A549 (cell line): ENCODE results near the gene USP12. TPM values are rescaled to one million over a fixed set of nuclear protein-coding genes. Genes with fewer than 3 reads are reported as not detected.

Experiments
- ATAC-seq, 2 experiments: fragments of 200-7000 bp in 1 of 2; fragments of >200 bp in 1 of 2; cut with Nextera tagmentation in 1 of 2; cut with Tn5 transposase in 1 of 2; 3 replicates each; pipeline versions ENCODE4 v1.8.0 to v1.9.1; 2018 to 2020; ENCODE audit warnings: mild to moderate bottlenecking in 1 of 2, moderate library complexity in 1 of 2
- CTCF ChIA-PET: fragments of 300-600 bp; sonication (Branson Sonifier 250); formaldehyde crosslinking; extraction: SDS; loops from one replicate; lab custom pipeline; 2021; ENCODE audit warnings: antibody characterized with exemption, inconsistent platforms; lab: Yijun Ruan, JAX
- POLR2A ChIA-PET: fragments of 350-600 bp; formaldehyde crosslinking; extraction: SDS; loops from one replicate; lab custom pipeline; 2021; ENCODE audit warnings: antibody characterized with exemption, inconsistent platforms; lab: Yijun Ruan, JAX
- DNase-seq, 2 experiments: peaks; one replicate each; pipeline versions ENCODE4 v3.0.0 to v3.0.0-alpha.2; 2011 to 2016; ENCODE audit warnings: low read depth in 1 of 2, low spot score in 1 of 2
- FAIRE-seq: peaks from 2 replicates; lab custom pipeline; 2011; peaks lifted over from hg19 to GRCh38; lab: Jason Lieb, UNC
- H3K27ac ChIP-seq, 2 experiments: fragments of >200 bp; sonication (Bioruptor Twin); formaldehyde crosslinking; 3 replicates each; pipeline ENCODE4 v1.5.1; 2016 to 2017
- H3K4me1 ChIP-seq: fragments of >200 bp; sonication (Bioruptor Twin); formaldehyde crosslinking; 3 replicates; pipeline ENCODE4 v1.6.1; 2016
- H3K4me2 ChIP-seq: fragments of >200 bp; sonication (Bioruptor Twin); formaldehyde crosslinking; 3 replicates; pipeline ENCODE4 v1.6.1; 2016
- H3K4me3 ChIP-seq: fragments of >200 bp; sonication (Bioruptor Twin); formaldehyde crosslinking; 3 replicates; pipeline ENCODE4 v1.5.1; 2016
- H3K9me3 ChIP-seq: fragments of >200 bp; sonication (Bioruptor Twin); formaldehyde crosslinking; 3 replicates; pipeline ENCODE4 v1.6.1; 2016
- ATOH8 ChIP-seq: fragments of 250-450 bp; sonication (Bioruptor Pico); IDR thresholded peaks from 2 replicates; pipeline ENCODE4 v1.5.0; 2020; ENCODE audit warnings: low read depth, mild to moderate bottlenecking, moderate library complexity
- CEBPB ChIP-seq, 2 experiments: fragments of >200 bp in 1 of 2; sonication (Bioruptor Twin) in 1 of 2; formaldehyde crosslinking in 1 of 2; IDR thresholded peaks; 2 replicates each; pipeline ENCODE4 v1.6.1; 2012 to 2016
- EHF ChIP-seq: fragments of 250-450 bp; sonication (Bioruptor Pico); IDR thresholded peaks from 2 replicates; pipeline ENCODE4 v1.5.0; 2020; ENCODE audit warnings: mild to moderate bottlenecking
- EHMT2 ChIP-seq: fragments of 200-600 bp; sonication (generic); IDR thresholded peaks from 2 replicates; pipeline ENCODE4 v1.6.1; 2016; ENCODE audit warnings: antibody characterized with exemption, low read depth, mild to moderate bottlenecking, moderate library complexity
- EP300 ChIP-seq, 2 experiments: fragments of >200 bp; sonication (Bioruptor Twin); formaldehyde crosslinking; IDR thresholded peaks; 2 replicates in 1 of 2; 3 replicates in 1 of 2; pipeline ENCODE4 v1.6.1; 2016 to 2017
- FOSL2 ChIP-seq, 2 experiments: fragments of 450-650 bp in 1 of 2; fragments of >200 bp in 1 of 2; sonication (Bioruptor Twin) in 1 of 2; formaldehyde crosslinking; IDR thresholded peaks; 2 replicates each; pipeline versions ENCODE4 v1.5.0 to v1.6.1; 2016 to 2020; ENCODE audit warnings: mild to moderate bottlenecking in 1 of 2, moderate library complexity in 1 of 2
- FOXS1 ChIP-seq: fragments of 250-450 bp; sonication (Bioruptor Pico); IDR thresholded peaks from 2 replicates; pipeline ENCODE4 v1.5.0; 2020; ENCODE audit warnings: mild to moderate bottlenecking, moderate library complexity
- HES2 ChIP-seq: fragments of >200 bp; sonication (Bioruptor Twin); formaldehyde crosslinking; IDR thresholded peaks from 2 replicates; pipeline ENCODE4 v1.6.1; 2016
- HMGXB4 ChIP-seq: fragments of 250-450 bp; sonication (Bioruptor Pico); IDR thresholded peaks from 2 replicates; pipeline ENCODE4 v1.5.0; 2021; ENCODE audit warnings: mild to moderate bottlenecking, moderate library complexity, borderline replicate concordance
- HOXA7 ChIP-seq: fragments of 250-450 bp; sonication (Bioruptor Pico); IDR thresholded peaks from 2 replicates; pipeline ENCODE4 v1.5.0; 2020; ENCODE audit warnings: mild to moderate bottlenecking, moderate library complexity
- HOXB5 ChIP-seq: fragments of 250-450 bp; sonication (Bioruptor Pico); IDR thresholded peaks from 2 replicates; pipeline ENCODE4 v1.5.0; 2020; ENCODE audit warnings: mild to moderate bottlenecking, moderate library complexity
- JUN ChIP-seq, 2 experiments: fragments of >200 bp; sonication (Bioruptor Twin); formaldehyde crosslinking; IDR thresholded peaks; 2 replicates in 1 of 2; 3 replicates in 1 of 2; pipeline ENCODE4 v1.6.1; 2016 to 2017
- JUNB ChIP-seq: fragments of >200 bp; sonication (Bioruptor Twin); formaldehyde crosslinking; IDR thresholded peaks from 2 replicates; pipeline ENCODE4 v1.6.1; 2016
- KDM1A ChIP-seq: fragments of 200-600 bp; sonication (generic); IDR thresholded peaks from 2 replicates; pipeline ENCODE4 v1.6.1; 2016; ENCODE audit warnings: low read depth, mild to moderate bottlenecking
- KDM5A ChIP-seq: fragments of 200-600 bp; sonication (generic); IDR thresholded peaks from 2 replicates; pipeline ENCODE4 v1.6.1; 2016; ENCODE audit warnings: antibody characterized with exemption, mild to moderate bottlenecking
- MAFK ChIP-seq: fragments of 450-650 bp; IDR thresholded peaks from 2 replicates; pipeline ENCODE4 v1.6.1; 2014; ENCODE audit not compliant: partially characterized antibody
- NFE2L2 ChIP-seq: fragments of 150-350 bp; conservative IDR thresholded peaks from 2 replicates; pipeline ENCODE4 v1.6.1; 2014; ENCODE audit warnings: low read length
- NPAS2 ChIP-seq: fragments of 250-450 bp; sonication (Bioruptor Pico); IDR thresholded peaks from 2 replicates; pipeline ENCODE4 v1.8.0; 2022; ENCODE audit warnings: mild to moderate bottlenecking, moderate library complexity, borderline replicate concordance
- POLR2AphosphoS2 ChIP-seq: conservative IDR thresholded peaks from 2 replicates; pipeline ENCODE4 v1.6.1; 2012; ENCODE audit warnings: low read length, improper control_type of control experiment, inconsistent platforms
- RAD21 ChIP-seq, 2 experiments: fragments of >200 bp in 1 of 2; sonication (Bioruptor Twin) in 1 of 2; formaldehyde crosslinking in 1 of 2; IDR thresholded peaks in 1 of 2; conservative IDR thresholded peaks in 1 of 2; 2 replicates in 1 of 2; 3 replicates in 1 of 2; pipeline ENCODE4 v1.6.1; 2012 to 2018; ENCODE audit warnings: inconsistent platforms in 1 of 2
- RARB ChIP-seq: fragments of 250-450 bp; sonication (Bioruptor Pico); IDR thresholded peaks from 2 replicates; pipeline ENCODE4 v1.8.0; 2021; ENCODE audit warnings: mild to moderate bottlenecking, moderate library complexity
- REST ChIP-seq: fragments of 200-600 bp; sonication (generic); IDR thresholded peaks from 2 replicates; pipeline ENCODE4 v1.6.1; 2016; ENCODE audit warnings: antibody characterized with exemption, mild to moderate bottlenecking, moderate library complexity
- RNF2 ChIP-seq: fragments of 200-600 bp; sonication (generic); IDR thresholded peaks from 2 replicates; pipeline ENCODE4 v1.6.1; 2016; ENCODE audit warnings: low read depth, mild to moderate bottlenecking, antibody characterized with exemption, moderate library complexity, borderline replicate concordance
- SMC3 ChIP-seq: fragments of >200 bp; sonication (Bioruptor Twin); formaldehyde crosslinking; IDR thresholded peaks from 3 replicates; pipeline ENCODE4 v1.6.1; 2018; ENCODE audit warnings: inconsistent platforms
- TFCP2L1 ChIP-seq: fragments of 250-450 bp; sonication (Bioruptor Pico); IDR thresholded peaks from 2 replicates; pipeline ENCODE4 v1.5.0; 2021; ENCODE audit warnings: mild to moderate bottlenecking
- ZFP36 ChIP-seq: fragments of 450-650 bp; IDR thresholded peaks from 2 replicates; pipeline ENCODE4 v1.6.1; 2014; ENCODE audit warnings: borderline replicate concordance; ENCODE audit not compliant: partially characterized antibody
- WGBS: methylation state at CpG from one replicate; pipeline ENCODE4 v1.1.6; 2017; ENCODE audit errors: missing lambda C conversion rate; 5-methylcytosine and 5-hydroxymethylcytosine counted together
- polyA plus RNA-seq, 4 experiments: library from polyadenylated mRNA; depleted of rRNA in 3 of 4; stranded (reverse); fragments of >200 nt; fragmentation: RNase III in 1 of 4; extraction: RNeasy Plus Mini Kit Qiagen cat#74134 plus additional on column Dnase treatment in 1 of 4; gene quantifications; 2 replicates in 3 of 4; 3 replicates in 1 of 4; pipeline ENCODE4 v1.2.3, GENCODE V29; 2011 to 2017

Gene USP12
- polyA plus RNA-seq, 2 of the 4 experiments (the other 2 are of a cell fraction): 19.1 to 21.2 TPM

- FAIRE-seq (no peak), ATAC-seq (no peak), DNase-seq (no peak)
- Histone ChIP-seq H3K9me3 (no peaks in the 10 kb centered on the region), H3K4me2 (no peak overlapping the region), H3K4me1 (peaks cover 44% of the 10 kb centered on the region), H3K27ac (peak overlapping the region in 1 of 2 experiments; percentile 84; a peak in 3 of 6 replicates), H3K4me3 (no peak overlapping the region)
- ChIA-PET POLR2A (no interaction called here), CTCF (interaction anchor here (0.6 to 1.3 kb wide), 3 partner anchors 41 to 305 kb away, joined by 3 to 4 read pairs (median 3); no protein-coding TSS in a partner anchor)
- TF ChIP-seq ZFP36: no peak
- TF ChIP-seq HES2: no peak
- TF ChIP-seq CEBPB (IDR thresholded peaks at IDR 0.05): no peak
- no peak for TF ChIP-seq KDM5A
- TF ChIP-seq JUN (IDR thresholded peaks at IDR 0.05): no peak
- no peak for TF ChIP-seq RARB (CRISPR knock-in tag)
- TF ChIP-seq HOXB5 (CRISPR knock-in tag): no peak
- no peak for TF ChIP-seq ATOH8 (CRISPR knock-in tag)
- no peak for TF ChIP-seq KDM1A
- no peak for TF ChIP-seq MAFK
- TF ChIP-seq TFCP2L1 (CRISPR knock-in tag): no peak
- no peak for TF ChIP-seq EP300 (IDR thresholded peaks at IDR 0.05)
- TF ChIP-seq SMC3: no peak
- TF ChIP-seq POLR2AphosphoS2: no peak
- no peak for TF ChIP-seq RNF2
- TF ChIP-seq HOXA7 (CRISPR knock-in tag): no peak
- TF ChIP-seq RAD21 (conservative IDR thresholded peaks at IDR 0.05 in 1 of 2, IDR thresholded peaks at IDR 0.05 in 1 of 2): no peak
- no peak for TF ChIP-seq NFE2L2
- no peak for TF ChIP-seq NPAS2
- no peak for TF ChIP-seq FOSL2 (IDR thresholded peaks at IDR 0.05)
- TF ChIP-seq FOSL2 (CRISPR knock-in tag; IDR thresholded peaks at IDR 0.05): no peak
- WGBS: 97% methylated on average over 15 of the region's 18 CpGs
Measured at GRCh38 chr13:27034678-27035111, 136.9 kb downstream of the USP12 start.

- Histone ChIP-seq H3K4me2 (no peak overlapping the region), H3K4me3 (no peak overlapping the region), H3K9me3 (no peaks in the 10 kb centered on the region), H3K4me1 (peaks cover 12% of the 10 kb centered on the region), H3K27ac (no peak overlapping the region)
- ChIA-PET POLR2A (no interaction called here), CTCF (no interaction called here)
- ATAC-seq: no peak
- no peak for DNase-seq
- TF ChIP-seq CEBPB (IDR thresholded peaks at IDR 0.05) (no peak), MAFK (no peak), HES2 (no peak), EHF (CRISPR knock-in tag) (no peak), REST (no peak), FOXS1 (CRISPR knock-in tag) (no peak), HMGXB4 (no peak), RNF2 (no peak), HOXB5 (CRISPR knock-in tag) (no peak), EHMT2 (no peak), POLR2AphosphoS2 (no peak), FOSL2 (IDR thresholded peaks at IDR 0.05) (no peak), FOSL2 (CRISPR knock-in tag; IDR thresholded peaks at IDR 0.05) (no peak), JUNB (no peak)
- no peak for FAIRE-seq
- 66% methylated on average over 8 of the region's 8 CpGs for WGBS
Measured at GRCh38 chr13:27028683-27029480, 142.7 kb downstream of the USP12 start.
